Kasumi-1 (cell line): ENCODE data around the gene IWS1.
"Not testable (repeated sequence)": the region's sequence is repeated elsewhere in the genome, so short reads cannot be mapped to it uniquely, and the experiment has no call there.

Experiments
- DNase-seq, 2 experiments: peaks; one replicate each; lab custom pipeline; 2025; lab: John Stamatoyannopoulos, UW

Gene IWS1

DNA sequence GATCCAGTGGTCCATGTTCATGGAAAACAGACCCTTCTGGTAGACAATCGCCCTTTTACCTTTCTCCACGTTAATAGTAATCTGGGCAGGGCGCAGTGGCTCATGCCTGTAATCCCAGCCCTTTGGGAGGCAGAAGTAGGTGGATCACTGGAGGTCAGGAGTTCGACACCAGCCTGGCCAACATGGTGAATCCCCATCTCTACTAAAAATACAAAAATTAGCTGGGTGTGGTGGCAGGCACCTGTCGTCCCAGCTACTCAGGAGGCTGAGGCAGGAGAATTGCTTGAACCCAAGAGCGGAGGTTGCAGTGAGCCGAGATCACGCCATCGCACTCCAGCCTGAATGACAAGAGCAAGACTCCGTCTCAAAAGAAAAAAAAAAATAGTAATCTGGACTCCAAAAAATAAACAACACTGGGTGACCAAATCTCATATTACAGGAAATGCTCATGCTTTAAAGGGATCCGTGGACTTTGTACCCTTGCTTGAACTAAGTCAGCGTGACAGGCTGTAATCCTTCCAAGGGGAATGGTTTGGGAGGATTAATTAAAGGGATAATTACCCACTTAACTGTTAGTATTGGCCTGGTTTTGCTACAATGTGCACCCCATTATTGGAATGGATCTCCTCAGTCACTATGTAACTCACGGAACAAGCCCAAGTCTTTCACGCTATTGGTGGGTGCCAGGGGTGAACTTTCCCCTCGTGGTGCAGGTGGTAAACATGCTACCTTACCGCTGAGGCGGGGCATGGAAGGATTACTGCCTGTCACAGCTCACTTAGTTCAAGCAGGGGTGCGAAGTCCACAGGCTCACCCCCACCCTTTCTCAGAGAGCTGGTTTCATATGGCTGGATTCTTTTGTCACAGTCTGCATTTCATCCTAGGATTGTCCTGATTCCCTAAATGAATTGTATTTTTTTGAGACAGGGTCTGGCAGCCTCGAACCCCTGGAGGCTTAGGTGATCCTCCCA, 71.4 kb downstream of the IWS1 start:
- no peak for DNase-seq

DNA sequence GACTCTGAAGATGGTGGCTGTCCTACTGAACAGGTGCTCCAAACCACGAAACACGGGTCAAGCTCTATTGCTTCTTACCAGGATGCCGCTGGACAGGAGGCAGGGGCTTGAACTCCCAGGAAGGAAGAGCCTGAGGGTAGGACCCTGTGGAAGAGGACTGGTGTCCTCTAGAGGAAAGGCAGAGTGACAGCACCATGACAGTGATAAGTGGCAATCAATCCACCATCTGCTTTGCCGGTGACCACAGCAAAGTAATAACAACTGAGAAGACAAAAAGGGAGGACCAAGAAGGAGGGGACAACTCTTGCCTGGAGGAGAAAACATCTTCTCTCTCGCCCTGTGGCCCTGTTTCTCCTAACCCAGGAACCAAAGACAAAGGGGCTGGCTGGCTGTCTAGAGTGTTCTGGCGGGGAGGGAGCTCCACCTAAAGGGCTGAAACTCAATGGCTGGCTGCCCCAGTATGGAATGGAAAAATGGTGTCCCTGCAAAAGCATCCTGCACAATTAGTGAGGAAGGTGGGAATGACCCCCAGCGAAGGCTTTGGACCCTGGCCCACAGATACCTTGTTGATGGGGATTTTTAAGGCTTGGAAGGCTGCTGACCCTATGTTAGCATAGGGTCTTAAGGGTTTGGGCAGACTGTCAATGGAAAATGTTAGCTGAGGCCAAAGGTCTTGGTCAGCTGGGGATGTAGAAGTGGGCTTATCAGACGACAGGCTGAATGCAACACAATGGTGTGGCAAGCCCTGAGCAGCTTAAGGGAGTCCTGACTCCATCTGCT, 72.7 kb downstream of the IWS1 start:
- peak in 1 of 2 experiments; percentile 2 for DNase-seq

DNA sequence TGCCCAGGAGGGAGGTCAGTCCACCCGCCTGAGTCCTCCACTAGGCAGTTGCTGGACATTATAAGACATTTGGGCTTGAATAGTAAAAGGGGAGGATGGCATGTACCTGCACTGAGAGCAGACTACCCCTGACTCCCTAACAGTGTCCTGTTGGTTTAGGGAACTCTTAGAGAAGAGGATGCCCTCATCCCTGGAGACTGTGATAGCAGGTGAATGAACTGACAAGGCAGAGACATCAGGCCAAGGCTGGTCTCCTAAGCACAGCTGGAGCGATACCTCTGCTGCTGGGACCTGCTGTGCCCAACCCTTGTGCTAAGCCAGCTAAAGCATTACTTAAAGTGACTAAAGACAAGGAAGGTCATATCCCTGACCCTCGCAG, 73.3 kb downstream of the IWS1 start:
- DNase-seq: no peak

DNA sequence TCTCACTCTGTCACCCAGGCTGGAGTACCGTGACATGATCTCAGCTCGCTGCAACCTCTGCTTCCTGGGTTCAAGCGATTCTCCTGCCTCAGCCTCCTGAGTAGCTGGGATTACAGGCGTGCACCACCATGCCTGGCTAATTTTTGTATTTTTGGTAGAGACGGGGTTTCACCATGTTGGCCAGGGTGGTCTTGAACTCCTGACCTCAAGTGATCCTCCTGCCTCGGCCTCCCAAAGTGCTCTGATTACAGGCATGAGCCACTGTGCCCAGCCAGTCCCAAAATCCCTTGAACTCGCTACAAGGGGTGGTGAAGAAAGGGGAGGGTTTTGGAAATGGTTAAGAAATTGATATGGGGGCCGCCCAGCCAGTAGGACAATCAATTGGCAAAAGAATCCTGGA, 73.9 kb downstream of the IWS1 start:
- DNase-seq: not testable (repeated sequence)

DNA sequence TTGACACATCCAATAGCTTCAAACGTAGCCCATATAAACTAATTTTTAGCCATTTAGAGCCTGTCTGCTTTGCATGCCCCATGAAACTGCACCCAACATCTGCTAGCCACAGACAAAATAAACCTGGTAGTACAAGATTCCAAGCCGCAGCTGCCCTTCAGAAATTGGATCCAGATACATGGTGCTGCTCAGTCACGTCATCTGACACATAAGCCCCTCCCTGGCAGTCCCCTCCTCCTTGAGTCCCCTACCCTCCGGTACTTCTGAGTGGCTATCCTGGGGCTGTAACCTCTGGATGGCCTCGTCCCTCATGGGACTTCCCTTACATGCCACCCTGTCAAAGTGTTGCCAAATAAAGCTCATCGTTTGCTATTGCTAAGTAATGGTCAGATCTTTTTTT, 74.3 kb downstream of the IWS1 start:
- no peak for DNase-seq

GRCh38 chr2:127449898-127450297, 76.4 kb downstream of the IWS1 start:
- DNase-seq: no peak

DNA sequence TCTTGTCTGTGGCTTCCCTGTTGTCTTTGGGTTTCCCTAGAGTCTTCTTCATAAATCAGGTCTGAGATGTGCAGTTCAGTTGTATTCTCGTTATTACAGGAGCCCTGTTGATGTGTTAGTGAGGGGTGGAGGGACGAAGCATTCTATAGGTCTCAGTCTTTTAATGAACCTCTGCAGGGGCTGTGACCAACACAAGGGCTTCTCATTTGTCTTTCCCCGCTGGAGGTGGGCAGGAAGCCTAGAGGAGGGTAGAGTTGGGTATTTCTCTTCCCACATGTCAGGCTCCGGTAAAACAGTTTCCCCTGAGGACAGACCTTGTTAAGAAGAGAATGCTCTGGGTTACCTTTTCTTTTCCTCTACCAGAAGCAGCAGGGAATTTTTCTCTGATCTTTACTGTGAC, 76.9 kb downstream of the IWS1 start:
- DNase-seq: no peak

- DNase-seq: no peak
Observed at GRCh38 chr2:127448526-127448925, 77.8 kb downstream of the IWS1 start.

- no peak for DNase-seq
Observed at GRCh38 chr2:127439343-127439742, 86.9 kb downstream of the IWS1 start.

GRCh38 chr2:127437781-127438726, 88.2 kb downstream of the IWS1 start:
- no peak for DNase-seq

DNA sequence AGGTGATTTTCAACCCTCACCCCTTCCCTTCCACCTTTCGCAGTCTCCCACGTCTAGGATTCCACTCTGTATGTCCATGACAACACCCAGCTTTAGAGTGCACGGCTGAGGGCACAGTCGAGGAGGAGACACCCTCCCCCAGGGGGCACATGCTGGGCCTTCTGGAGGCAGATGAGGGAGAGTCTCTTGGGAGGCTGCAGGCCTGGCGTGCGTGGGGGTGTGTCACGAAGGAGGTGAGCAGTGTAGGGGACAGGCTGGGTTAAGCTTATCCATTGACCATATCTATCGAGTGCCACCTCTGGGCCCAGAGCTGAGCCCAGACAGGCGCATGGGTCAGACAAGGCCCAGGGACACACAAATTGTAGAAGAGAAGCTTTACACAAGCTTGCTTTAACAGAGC, 89.2 kb downstream of the IWS1 start:
- no peak for DNase-seq

GRCh38 chr2:127434515-127434914, 91.8 kb downstream of the IWS1 start:
- no peak for DNase-seq

- DNase-seq: no peak
Observed at GRCh38 chr2:127431408-127432023, 94.8 kb downstream of the IWS1 start.
